GM12878 (cell line): ENCODE measurements around the gene XYLB.
"Not testable (repeated sequence)": the region's sequence is repeated elsewhere in the genome, so short reads cannot be mapped to it uniquely, and the experiment has no call there.

Experiments
- CREB1 ChIP-seq: IDR thresholded peaks from 2 replicates; pipeline ENCODE4 v1.6.1; 2012; ENCODE audit warnings: low read depth, mild to moderate bottlenecking, inconsistent platforms
- MXI1 ChIP-seq: fragments of 150-350 bp; IDR thresholded peaks from 2 replicates; pipeline ENCODE4 v1.6.1; 2011; ENCODE audit warnings: low read depth, mild to moderate bottlenecking, inconsistent platforms, low read length, improper control_type of control experiment
- NFYB ChIP-seq: IDR thresholded peaks from 2 replicates; pipeline ENCODE4 v1.6.1; 2011; ENCODE audit warnings: low read depth, mild to moderate bottlenecking, low read length, improper control_type of control experiment, moderate library complexity; ENCODE audit not compliant: insufficient read depth
- POLR2A ChIP-seq: IDR thresholded peaks from 2 replicates; pipeline ENCODE4 v1.6.1; 2011; ENCODE audit warnings: low read depth, mild to moderate bottlenecking, low read length
- POLR2AphosphoS2 ChIP-seq: IDR thresholded peaks from 2 replicates; pipeline ENCODE4 v1.6.1; 2011; ENCODE audit warnings: low read depth, mild to moderate bottlenecking, low read length, improper control_type of control experiment, moderate library complexity
- ZNF274 ChIP-seq: IDR thresholded peaks from one replicate; pipeline ENCODE4 v1.8.0; 2011; ENCODE audit not compliant: insufficient read length, insufficient read depth
- TF ChIP-seq, protein P1 (sequence below), 3 experiments: IDR thresholded peaks in 2 of 3; conservative IDR thresholded peaks in 1 of 3; 2 replicates each; pipeline ENCODE4 v1.5.1; 2011; ENCODE audit warnings: low read depth in 3 of 3, low read length in 3 of 3, mild to moderate bottlenecking in 3 of 3, control low read depth in 2 of 3, moderate library complexity in 2 of 3, inconsistent platforms in 1 of 3, mixed read lengths in 1 of 3; ENCODE audit not compliant: control insufficient read depth in 2 of 3, insufficient read depth in 1 of 3; ENCODE audit errors: extremely low read depth in 1 of 3

DNA sequence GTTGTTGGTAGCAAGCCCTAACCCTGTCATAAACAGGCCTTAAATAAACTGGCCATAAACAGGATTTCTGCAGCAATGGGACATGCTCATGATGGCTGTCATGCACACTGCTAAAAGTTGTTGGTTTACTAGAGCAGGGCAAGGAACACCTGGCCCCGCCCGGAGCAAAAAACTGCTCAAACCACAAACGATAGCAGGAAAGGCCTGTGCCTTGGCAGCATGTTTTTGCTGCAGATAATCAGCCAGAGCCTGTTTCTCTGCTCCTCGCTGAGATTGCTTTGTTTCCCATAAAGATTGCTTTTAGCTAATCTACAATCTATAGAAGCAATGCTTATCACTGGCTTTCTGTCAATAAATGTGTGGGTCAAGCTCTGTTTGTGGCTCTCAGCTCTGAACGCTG, 74.2 kb downstream of the XYLB start:
- TF ChIP-seq, protein P1, sequence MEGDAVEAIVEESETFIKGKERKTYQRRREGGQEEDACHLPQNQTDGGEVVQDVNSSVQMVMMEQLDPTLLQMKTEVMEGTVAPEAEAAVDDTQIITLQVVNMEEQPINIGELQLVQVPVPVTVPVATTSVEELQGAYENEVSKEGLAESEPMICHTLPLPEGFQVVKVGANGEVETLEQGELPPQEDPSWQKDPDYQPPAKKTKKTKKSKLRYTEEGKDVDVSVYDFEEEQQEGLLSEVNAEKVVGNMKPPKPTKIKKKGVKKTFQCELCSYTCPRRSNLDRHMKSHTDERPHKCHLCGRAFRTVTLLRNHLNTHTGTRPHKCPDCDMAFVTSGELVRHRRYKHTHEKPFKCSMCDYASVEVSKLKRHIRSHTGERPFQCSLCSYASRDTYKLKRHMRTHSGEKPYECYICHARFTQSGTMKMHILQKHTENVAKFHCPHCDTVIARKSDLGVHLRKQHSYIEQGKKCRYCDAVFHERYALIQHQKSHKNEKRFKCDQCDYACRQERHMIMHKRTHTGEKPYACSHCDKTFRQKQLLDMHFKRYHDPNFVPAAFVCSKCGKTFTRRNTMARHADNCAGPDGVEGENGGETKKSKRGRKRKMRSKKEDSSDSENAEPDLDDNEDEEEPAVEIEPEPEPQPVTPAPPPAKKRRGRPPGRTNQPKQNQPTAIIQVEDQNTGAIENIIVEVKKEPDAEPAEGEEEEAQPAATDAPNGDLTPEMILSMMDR (IDR thresholded peaks at IDR 0.05 in 2 of 3, conservative IDR thresholded peaks at IDR 0.05 in 1 of 3; ENCODE audit: control insufficient read depth in 2 of 3, extremely low read depth in 1 of 3, insufficient read depth in 1 of 3, low read depth in 3 of 3, low read length in 3 of 3) = not testable (repeated sequence)
- not testable (repeated sequence) for TF ChIP-seq MXI1, POLR2A, CREB1, POLR2AphosphoS2, NFYB, ZNF274
